Cerebellar cortex (tissue), 1 donor: ENCODE measurements around the gene GDPD4.
A peak's percentile ranks its signal among the peaks of the same experiment; 100 is the strongest.
"Not testable (repeated sequence)": the region's sequence is repeated elsewhere in the genome, so short reads cannot be mapped to it uniquely, and the experiment has no call there.

Source experiments
- DNase-seq: peaks from one replicate; pipeline ENCODE4 v3.0.0-alpha.2; 2015; ENCODE audit warnings: low spot score

GDPD4 gene, protein sequence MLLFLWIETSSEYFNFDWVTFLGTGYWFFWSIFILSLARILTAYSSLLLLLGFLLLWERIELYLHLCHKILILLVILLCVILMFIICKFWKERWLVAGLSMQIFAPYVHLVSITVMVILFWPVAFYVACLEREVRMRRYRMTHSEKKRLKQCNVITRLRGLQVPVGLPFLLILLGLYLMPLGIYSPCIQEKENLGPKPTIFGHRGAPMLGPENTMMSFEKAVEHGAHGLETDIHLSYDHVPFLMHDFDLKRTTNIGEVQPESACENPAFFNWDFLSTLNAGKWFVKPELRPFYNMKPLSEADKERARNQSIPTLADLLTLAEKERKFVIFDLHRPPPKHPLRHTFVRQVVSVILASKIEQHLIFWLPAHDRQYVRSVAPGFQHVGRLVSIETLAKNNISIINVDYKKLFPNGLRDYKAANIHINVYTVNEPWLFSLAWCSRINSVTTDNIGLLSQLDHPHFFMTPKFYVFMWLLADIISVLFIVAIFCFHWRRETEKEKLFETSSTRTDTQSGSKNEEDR

GRCh38 chr11:77301510-77301909 lies at the start of gene GDPD4:
Gene GDPD4, minus strand, starts transcription at chr11:77301686. Its CDS starts 16,549 bp downstream, at chr11:77285137.
- DNase-seq, result no peak

DNA sequence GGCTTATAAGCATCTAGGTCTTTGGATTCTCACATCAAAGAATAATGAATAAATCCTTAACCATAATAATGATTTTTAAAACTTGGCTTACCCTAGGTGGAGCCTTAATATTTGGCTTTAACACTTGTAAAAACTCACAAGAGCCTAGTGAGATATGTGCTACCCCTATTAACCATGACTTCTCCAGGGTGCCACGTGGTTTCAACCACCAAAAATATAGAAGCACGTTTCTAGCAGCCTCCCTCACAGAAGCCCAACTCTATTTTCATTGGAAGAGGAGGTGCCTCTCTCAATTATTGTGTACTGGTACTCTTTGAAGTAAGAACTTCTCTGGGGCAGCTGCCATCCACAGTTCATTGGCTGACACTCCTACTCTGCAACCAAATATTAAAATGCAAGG lies 46.5 kb upstream of the GDPD4 start:
- no peak for DNase-seq

- DNase-seq, result no peak
Measured at GRCh38 chr11:77346906-77347603, 45.6 kb upstream of the GDPD4 start.

DNA sequence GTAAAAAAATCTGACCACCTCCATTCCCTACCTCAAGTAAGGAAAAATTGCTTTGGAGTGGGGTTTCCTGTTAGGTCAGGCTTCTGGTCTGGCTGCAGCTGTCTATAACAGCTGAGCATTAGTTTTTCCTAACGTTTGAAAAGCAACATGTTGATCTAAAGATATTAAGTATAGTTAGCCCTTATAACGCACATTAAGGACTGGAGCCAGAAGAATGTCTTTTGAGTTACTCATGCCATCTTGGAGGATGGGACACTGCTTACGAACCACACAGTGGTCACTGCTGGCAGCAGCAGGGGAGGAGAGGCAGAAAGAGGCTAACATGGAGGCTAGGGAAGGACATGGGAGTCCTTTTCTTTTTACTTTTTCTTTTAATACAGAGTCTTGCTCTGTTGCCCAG lies 44.1 kb upstream of the GDPD4 start:
- DNase-seq, result no peak

GRCh38 chr11:77340501-77340900 lies 39.0 kb upstream of the GDPD4 start:
- DNase-seq, result no peak

DNA sequence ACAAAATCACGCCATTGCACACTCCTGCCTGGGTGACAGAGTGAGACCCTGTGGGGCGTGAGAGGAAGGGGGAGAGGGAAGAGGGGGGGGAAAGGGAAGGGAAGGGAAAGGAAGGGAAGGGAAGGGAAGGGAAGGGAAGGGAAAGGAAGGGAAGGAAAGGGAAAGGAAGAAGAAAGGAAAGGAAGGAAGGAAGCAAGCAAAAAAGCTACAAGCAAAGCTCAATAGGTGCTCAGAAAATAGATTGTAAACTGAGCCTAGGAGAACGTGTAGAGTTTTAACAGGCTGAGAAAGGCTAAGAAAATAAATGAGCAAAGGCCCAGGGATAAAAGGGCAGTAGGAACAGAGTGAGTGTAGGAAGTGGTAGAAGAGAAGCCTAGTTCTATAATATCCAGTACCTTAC lies 30.8 kb upstream of the GDPD4 start:
- no peak for DNase-seq

DNA sequence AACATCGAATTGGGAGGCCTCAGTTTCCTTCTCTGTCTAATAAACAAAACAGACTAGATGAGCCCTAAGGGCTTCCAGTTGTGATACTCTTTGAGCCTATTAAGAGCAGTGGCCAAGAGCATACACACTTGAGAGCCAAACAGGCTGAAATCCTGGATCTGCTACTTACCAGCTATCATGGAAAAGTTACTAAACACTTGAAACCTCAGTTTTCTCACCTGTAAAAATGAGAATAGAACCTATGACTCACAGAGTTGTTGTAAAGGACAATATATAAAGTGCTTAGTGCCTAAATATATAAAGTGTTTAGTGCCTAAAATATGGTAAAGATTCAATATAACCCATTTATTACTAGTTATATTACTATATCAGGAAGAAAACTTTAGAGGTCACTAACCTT lies 23.7 kb upstream of the GDPD4 start:
- no peak for DNase-seq

DNA sequence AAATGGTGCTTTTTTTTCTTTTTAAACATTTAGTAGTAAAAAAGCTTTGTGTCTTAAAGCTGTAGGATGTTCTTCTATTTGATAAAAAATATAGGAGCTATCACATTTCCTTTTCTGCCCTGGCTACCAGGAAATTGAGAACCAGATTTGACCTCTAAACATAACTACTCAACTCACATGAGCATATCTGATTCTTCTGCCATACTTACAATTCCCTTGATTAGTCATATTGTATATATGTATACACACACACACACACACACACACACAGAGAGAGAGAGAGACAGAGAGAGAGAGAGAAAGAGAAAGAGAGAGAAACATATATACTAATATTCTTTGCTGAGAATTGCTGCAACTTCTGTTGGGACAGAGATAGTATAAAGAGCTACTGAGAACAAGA lies 23.0 kb upstream of the GDPD4 start:
- no peak for DNase-seq

DNA sequence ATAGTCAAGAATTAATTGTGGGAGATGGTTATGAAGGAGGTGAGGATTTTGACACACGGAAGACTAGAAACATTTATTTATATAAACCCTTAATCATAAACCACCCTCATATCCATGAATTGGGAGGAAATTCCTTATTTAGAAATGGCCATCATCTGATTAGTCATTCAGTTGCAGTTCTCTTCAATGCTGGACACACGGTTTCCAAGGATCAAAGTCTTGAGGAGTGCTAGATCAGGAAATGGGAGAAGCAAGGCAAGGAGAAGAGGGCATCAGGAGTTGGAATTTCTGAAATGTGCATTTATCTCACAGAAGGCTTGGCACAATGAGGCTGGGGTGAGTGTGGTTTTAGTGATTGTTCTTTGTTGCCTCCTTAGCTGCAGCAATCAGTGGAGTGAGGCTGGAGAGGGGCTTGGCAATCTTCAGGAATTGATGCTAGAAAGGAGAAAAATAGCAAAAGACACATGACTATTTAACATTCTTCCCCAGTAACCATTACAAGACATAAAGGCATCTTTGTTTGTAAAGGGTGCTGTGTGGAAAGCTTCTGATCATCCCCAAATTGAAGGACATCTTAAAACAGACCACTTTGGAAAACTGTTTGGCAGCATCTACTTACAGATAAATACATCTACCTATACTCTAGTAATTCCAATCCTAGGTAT lies 21.6 kb upstream of the GDPD4 start:
- peak; percentile 19 for DNase-seq

GRCh38 chr11:77322506-77322905 lies 21.0 kb upstream of the GDPD4 start:
- DNase-seq, result peak; percentile 87

GRCh38 chr11:77320351-77320750 lies 18.9 kb upstream of the GDPD4 start:
- no peak for DNase-seq

DNA sequence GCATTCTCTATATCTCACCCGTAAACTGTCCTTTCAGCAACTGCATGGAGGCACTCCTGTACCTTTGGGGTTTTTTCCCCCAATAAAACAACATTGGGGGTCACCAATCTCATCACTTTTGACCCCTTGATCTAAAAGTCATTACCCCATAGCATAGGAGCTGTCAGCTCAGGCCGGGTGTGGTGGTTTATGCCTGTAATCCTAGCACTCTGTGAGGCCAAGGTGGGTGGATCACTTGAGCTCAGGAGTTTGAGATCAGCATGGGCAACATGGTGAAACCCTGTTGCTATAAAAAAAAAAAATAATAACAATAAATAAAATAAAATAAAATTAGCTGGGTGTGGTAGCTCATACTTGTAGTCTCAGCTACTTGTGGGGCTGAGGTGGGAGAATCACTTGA lies 17.1 kb upstream of the GDPD4 start:
- no peak for DNase-seq

DNA sequence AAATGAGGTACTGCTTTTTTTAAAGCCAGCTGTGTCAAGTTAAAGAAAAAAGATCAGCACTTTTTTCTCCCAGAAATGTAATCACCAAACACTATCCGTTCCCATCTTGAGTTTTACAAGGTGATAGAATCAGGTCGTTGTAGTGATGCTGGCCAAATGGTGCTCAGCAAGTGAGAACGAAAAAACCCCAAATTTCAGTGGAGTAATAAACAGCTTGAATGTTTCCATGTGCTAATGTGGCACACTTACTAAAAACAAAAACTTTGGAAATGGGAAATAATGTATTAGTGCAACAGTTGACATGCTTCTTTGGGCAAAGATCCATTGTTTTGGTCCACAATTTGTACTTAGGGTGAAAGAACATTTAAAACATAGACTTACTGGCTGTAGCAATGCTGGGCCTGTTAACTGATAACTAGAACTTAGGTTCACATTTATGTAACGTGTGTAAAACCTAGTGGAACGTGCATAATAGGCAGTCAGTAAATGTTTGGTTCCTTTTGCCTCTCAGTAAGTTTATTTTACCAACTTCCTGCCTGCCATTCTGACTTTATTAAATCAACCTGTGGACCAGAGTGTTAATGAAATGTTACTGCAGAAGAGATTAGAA lies 15.4 kb upstream of the GDPD4 start:
- no peak for DNase-seq

DNA sequence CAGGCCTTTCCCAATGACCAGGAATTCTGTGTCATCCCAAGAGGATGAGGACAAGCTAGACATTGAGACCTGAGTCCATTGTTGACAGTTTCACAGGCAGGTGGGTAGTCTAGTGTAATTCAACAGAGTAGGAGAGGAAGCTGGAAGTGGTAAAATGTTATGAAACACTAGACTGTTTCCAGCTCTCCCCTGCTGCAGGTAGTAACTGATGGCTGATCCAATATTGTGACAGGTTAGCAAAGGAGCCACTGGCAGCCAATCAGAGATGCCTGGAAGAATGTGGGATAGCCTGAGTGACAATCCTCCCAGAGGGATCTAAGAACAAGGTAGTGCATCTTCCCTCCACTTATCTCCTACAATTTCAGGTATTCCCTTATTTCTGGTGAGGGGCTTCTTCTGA lies 10.6 kb upstream of the GDPD4 start:
- no peak for DNase-seq

GRCh38 chr11:77311701-77312100 lies 10.2 kb upstream of the GDPD4 start:
- no peak for DNase-seq

DNA sequence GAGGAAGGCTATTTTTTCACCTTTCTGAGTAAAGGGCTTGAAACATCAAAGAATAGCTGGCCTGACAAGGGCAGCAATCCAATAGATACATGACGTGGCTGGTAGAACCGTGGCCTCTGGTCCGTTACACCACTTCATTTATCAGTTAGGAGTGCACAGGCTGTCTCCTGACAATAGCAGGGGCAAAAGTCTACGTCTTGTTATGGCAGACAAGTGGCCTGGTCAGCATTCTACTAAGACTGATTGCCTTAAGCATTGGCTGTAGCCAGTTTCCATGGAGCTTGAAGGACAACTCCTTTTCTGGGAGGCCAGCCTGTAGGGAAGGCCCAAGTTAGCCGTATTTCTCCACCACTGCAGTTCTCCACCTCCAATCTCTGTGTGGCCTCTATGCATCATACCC lies 9.2 kb upstream of the GDPD4 start:
- DNase-seq, result no peak

DNA sequence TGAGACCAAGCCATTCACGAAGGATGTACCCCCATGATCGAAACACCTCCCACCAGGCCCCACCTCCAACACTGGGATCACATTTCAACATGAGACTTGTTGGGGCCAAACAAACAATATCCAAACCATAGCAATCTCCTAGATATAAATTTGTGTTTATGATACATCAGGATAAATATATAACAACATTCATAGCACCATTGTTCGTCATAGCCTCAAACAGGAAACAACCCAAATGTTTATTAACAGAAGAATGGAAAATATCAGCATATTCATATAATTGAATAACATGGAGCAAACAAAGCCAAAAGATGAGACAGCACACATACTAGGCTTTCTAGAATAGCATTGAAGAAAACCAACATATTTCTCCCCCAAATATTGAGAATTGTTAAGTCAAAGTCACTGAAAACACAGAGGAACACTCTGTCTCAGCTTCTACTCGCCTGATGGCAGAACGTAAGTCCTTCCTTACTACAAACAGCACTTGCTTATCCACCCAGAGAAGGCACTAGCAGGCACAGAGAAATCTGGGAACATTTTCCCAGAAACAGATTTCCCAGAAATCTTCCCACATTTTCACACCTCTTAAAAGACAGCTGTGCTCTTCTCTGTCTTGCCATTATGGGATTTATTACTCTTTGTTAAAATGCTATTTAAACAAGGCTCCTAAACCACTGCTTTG lies 8.1 kb upstream of the GDPD4 start:
- no peak for DNase-seq

DNA sequence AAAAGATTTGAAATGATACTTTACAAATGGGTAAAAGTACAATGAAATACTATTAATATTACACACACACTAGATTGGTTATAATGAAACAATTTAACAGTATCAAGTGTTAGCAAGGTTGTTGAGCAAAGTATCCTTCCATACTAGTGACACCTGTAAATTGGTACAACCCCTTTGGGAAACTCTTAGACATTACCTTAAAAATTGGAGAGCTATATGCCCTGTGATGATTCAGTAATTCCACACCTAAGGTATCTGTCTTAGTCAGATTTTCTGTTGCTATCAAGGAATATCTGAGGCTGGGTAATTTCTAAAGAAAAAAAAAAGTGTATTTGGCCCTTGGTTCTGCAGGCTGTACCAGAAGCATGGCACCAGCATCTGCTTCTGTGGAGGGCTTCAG lies 7.4 kb upstream of the GDPD4 start:
- no peak for DNase-seq

DNA sequence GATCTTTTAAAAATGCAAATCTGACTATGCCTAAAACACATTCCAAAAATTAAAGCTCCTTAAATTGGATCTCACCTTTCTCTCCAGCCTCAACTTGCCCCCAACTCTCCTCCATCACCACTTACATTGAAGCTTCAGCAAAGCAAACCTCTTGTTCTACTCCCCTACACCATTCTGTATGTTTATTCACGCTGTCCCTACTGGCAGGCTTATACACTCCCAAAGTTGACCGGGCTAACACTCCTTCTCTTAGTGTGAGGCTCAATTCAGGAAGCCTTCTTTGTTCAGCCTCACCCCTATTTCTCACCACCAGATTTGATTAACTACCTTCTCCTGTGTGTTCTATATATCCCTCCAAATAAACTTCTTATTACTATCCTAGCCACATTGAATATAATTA lies 1.8 kb upstream of the GDPD4 start:
- no peak for DNase-seq

DNA sequence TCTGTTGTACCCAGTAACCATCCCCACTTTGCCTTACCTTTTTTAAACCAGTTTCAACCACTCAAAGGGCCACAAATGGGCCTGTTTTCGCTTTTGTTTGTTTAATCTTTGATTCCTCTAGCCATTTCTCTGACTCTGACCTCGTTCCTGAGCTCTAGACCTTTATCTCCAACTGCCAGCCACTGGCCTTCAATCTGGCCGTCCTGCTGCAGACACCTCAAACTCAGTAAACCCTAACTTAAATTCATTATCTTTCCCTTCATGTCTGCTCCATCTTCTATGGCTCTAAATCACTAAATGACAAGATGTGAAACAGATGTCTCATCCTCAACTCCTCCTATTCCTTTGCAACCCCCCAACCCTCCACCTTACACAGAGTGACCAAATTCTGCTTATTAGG lies 1.3 kb upstream of the GDPD4 start:
- no peak for DNase-seq

- no peak for DNase-seq
Measured at GRCh38 chr11:77300695-77301094, 791 bp downstream of the GDPD4 start.

DNA sequence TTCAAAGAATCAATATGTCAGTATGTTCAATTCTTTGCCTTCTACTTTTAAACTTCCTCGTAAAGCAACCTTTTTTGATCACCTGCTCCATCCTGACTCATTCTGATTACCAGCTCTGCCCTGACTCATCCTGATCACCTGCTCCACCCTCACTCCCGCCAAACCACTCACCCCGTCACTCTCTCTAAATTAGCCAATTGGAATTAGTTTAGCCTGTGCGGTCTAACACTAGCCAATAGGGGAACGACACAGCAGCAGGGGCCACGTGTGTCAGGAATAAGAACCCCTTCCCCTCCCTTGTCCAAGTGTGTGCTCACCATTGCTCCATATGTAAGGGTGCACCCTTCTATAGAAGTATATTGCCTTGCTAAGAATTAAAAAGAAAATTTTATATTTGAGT lies 1.5 kb downstream of the GDPD4 start:
- not testable (repeated sequence) for DNase-seq
